ENCODE data around the gene CERS6. TPM values are rescaled to one million over a fixed set of nuclear protein-coding genes. Genes with fewer than 3 reads are reported as not detected.

CERS6 gene
- total RNA-seq, 1 experiment from 2014 or later, result 45.9 TPM

DNA sequence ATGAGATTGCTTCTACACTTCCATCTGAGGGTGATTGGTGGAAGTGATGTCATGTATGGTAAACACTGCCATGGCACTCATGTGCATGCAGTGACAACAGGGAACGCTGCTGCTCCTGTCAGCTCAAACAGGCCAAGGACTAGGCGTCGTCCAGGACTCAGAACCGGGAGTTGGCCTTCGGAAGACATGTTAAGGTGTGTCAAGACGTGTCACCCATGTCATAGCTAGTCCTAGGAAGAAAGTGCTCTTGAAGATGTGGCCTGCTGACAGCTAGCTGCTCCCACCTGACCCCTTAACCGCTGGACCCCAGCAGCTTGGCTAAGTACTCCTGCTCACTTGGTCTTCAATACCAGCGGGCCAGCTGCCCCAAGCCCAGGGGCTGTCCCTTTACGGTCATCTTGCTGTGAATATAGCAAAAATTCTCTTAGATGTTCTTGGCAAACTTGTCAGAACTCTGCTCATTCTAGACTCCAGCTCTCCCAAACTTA is 340.1 kb downstream of the CERS6 start:
- Mint-ChIP-seq H3K4me3 (ENCODE audit: low read depth, unreplicated experiment) (no peak overlapping the region), H3K27ac (ENCODE audit: unreplicated experiment) (no peak overlapping the region), H3K4me1 (ENCODE audit: low read depth, unreplicated experiment) (peaks cover 22% of the 10 kb centered on the region), H3K27me3 (ENCODE audit: unreplicated experiment) (no peaks in the 10 kb centered on the region), H3K9me3 (ENCODE audit: low read depth, unreplicated experiment) (no peaks in the 10 kb centered on the region), H3K36me3 (ENCODE audit: insufficient read depth, unreplicated experiment) (no peaks in the 10 kb centered on the region)
- DNase-seq, result no peak
- no TSS peak for BruUV-seq (replicated peaks)
- intact Hi-C loops (cut with micrococcal nuclease; ENCODE audit: unreplicated experiment), result no loop called here
- TF ChIP-seq CTCF (IDR thresholded peaks at IDR 0.05; ENCODE audit: unreplicated experiment), result no peak
- CTCF ChIA-PET, result no interaction called here

- Mint-ChIP-seq H3K4me1 (ENCODE audit: low read depth, unreplicated experiment) (peaks cover 24% of the 10 kb centered on the region), H3K27me3 (ENCODE audit: unreplicated experiment) (no peaks in the 10 kb centered on the region), H3K27ac (ENCODE audit: unreplicated experiment) (no peak overlapping the region), H3K4me3 (ENCODE audit: low read depth, unreplicated experiment) (no peak overlapping the region), H3K36me3 (ENCODE audit: insufficient read depth, unreplicated experiment) (no peaks in the 10 kb centered on the region), H3K9me3 (ENCODE audit: low read depth, unreplicated experiment) (no peaks in the 10 kb centered on the region)
- DNase-seq, result no peak
- TF ChIP-seq CTCF (IDR thresholded peaks at IDR 0.05; ENCODE audit: unreplicated experiment), result no peak
- CTCF ChIA-PET, result no interaction called here
- intact Hi-C loops (cut with micrococcal nuclease; ENCODE audit: unreplicated experiment), result no loop called here
- BruUV-seq (replicated peaks), result no TSS peak
These were observed 340.7 kb downstream of the CERS6 start for GRCh38 chr2:168796583-168797285.

- no TSS peak for BruUV-seq (replicated peaks)
- Mint-ChIP-seq H3K27ac (ENCODE audit: unreplicated experiment) (no peak overlapping the region), H3K4me3 (ENCODE audit: low read depth, unreplicated experiment) (no peak overlapping the region), H3K36me3 (ENCODE audit: insufficient read depth, unreplicated experiment) (no peaks in the 10 kb centered on the region), H3K27me3 (ENCODE audit: unreplicated experiment) (no peaks in the 10 kb centered on the region), H3K4me1 (ENCODE audit: low read depth, unreplicated experiment) (peaks cover 29% of the 10 kb centered on the region), H3K9me3 (ENCODE audit: low read depth, unreplicated experiment) (no peaks in the 10 kb centered on the region)
- intact Hi-C loops (cut with micrococcal nuclease; ENCODE audit: unreplicated experiment), result no loop called here
- CTCF ChIA-PET, result no interaction called here
- no peak for TF ChIP-seq CTCF (IDR thresholded peaks at IDR 0.05; ENCODE audit: unreplicated experiment)
- no peak for DNase-seq
These were observed 341.2 kb downstream of the CERS6 start for GRCh38 chr2:168797286-168797655.

DNA sequence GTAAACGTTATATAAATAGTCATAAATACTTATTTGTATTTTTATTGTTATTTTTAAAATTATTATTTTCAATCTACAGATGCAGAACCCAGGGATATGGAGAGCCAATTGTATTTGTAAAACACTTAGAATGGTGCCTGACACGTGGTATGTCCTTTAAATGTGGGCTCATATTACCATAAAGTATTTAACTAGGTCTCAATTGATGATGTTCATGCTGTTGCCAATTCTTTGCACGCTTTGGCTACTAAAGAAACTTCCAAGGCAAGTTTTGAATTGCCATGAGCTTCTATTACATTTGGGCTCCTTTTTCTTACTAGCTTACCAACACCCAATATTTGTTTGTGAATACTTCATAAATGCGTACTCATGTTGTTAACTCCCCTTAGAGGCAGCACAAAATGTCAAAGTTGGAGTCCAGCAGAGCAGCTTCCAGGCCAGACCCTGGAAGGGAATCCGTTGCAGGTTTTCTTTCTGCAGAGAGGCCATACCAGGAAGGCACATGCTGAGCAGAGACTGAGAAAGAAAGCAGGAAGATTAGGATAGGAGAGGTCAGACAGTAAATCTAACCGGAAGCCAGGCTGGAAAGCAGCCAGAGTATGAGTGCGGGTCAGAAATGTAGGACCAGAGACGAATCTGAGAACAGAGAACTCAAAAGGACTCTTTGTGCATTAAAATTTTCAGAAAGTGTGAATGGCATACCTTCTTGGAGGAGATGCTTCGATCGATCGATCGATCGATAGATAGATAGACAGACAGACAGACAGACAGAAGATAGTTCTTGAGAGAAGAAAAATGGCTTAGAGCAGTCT is 342.2 kb downstream of the CERS6 start:
- no peak for DNase-seq
- CTCF ChIA-PET, result interaction anchor here (0.6 kb wide), 1 partner anchor 180 kb away, joined by 3 read pairs; no protein-coding TSS in a partner anchor
- H3K27me3 Mint-ChIP-seq (ENCODE audit: unreplicated experiment), result no peaks in the 10 kb centered on the region
- peaks cover 5% of the 10 kb centered on the region for H3K36me3 Mint-ChIP-seq (ENCODE audit: insufficient read depth, unreplicated experiment)
- H3K4me1 Mint-ChIP-seq (ENCODE audit: low read depth, unreplicated experiment), result peaks cover 40% of the 10 kb centered on the region
- intact Hi-C loops (cut with micrococcal nuclease; ENCODE audit: unreplicated experiment), result no loop called here
- no peak overlapping the region for H3K27ac Mint-ChIP-seq (ENCODE audit: unreplicated experiment)
- no peak for TF ChIP-seq CTCF (IDR thresholded peaks at IDR 0.05; ENCODE audit: unreplicated experiment)
- BruUV-seq (replicated peaks), result no TSS peak
- H3K4me3 Mint-ChIP-seq (ENCODE audit: low read depth, unreplicated experiment), result no peak overlapping the region
- no peaks in the 10 kb centered on the region for H3K9me3 Mint-ChIP-seq (ENCODE audit: low read depth, unreplicated experiment)
